GM19351 (cell line): Measurements from ENCODE around the gene TIAL1.
"Not testable (repeated sequence)": the region's sequence is repeated elsewhere in the genome, so short reads cannot be mapped to it uniquely, and the experiment has no call there.

ENCODE experiments used
- ATAC-seq: cut with Tn5 transposase; IDR thresholded peaks from one replicate; pipeline ENCODE4 v1.9.1; 2021; ENCODE audit warnings: mild to moderate bottlenecking, moderate library complexity; ENCODE audit not compliant: unreplicated experiment

The TIAL1 gene

DNA sequence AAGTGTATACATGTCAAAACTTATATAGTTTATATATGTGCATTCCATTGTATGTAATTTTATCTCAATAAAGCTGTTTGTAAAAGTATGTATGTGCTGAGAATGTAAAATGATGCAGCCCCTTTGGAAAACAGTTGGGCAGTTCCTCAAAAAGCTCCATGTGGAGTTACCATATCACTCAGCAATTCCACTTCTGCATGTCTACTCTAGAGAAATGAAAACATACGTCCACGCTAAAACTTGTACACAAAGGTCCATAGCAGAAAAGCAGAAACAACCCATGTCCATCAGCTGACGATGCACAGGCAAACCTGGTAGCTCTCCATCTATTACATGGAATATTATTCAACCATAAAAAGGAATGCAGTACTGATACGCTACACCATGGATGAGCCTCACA is 45.9 kb downstream of the TIAL1 start:
- ATAC-seq: no peak

DNA sequence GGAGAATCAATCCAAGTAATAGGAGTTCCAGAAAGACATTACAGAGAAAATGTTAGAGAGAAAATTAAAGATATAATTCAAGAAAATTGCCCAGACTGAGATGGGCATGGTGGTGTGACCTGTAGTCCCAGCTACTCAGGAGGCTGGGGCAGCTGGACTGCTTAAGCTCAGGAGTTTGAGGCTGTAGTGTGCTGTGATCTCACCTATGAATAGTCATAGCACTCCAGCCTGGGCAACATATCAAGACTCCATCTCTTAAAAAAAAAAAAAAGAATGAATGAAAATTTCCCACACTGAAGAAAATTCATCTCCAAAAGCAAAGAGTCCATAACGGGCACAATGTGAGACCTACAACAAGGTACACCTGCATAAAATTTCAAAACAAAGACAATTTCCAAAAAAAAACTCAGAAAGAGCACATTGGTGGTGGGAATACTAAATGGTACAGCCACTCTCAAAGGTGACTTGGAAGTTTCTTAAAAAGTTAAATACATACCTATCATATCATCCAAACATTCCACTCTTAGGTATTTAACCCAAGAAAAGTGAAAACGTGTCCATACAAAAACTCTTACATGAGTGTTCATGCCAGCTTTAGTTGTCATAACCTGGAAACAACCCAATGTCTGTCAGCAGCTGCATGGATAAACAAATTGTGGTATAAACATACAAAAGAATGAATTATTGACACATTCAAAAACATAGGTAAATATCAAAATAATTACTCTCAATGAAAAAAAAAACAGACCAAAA is 47.3 kb downstream of the TIAL1 start:
- no peak for ATAC-seq

DNA sequence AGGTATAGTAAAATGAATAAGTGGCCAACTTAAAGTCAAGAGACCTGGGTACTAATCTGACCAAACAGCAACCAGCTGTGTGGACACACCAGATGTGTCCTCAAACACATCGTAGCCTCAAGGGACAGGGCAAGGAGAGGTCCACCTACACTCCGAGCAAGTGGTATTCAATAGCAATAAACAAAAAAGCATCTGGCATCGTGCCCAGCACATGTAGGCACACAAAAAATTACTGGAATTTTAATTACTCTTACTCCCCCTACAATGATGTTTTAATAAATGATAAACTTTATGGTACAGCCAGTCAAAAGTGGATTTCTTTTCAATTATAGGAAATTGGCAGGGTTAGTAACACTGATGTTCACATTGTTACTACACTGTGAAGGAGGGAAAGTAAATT is 50.8 kb downstream of the TIAL1 start:
- ATAC-seq: no peak

DNA sequence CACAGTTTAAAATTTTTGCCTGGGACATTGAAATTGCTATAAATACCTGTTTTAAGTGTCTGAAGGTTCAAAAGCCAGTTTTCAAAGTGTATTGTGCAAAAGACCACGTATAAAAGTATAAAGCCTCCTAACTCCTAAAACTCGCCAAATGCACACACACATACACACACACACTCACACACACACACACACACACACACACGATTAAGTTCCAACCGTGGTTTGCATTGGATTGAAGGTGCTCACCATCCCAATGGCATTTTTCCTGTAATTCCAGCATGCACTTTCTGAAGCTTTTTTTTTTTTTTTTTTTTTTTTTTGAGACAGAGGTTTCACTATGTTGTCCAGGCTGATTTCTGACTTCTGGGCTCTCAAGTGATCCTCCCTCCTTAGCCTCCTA is 51.5 kb downstream of the TIAL1 start:
- no peak for ATAC-seq

DNA sequence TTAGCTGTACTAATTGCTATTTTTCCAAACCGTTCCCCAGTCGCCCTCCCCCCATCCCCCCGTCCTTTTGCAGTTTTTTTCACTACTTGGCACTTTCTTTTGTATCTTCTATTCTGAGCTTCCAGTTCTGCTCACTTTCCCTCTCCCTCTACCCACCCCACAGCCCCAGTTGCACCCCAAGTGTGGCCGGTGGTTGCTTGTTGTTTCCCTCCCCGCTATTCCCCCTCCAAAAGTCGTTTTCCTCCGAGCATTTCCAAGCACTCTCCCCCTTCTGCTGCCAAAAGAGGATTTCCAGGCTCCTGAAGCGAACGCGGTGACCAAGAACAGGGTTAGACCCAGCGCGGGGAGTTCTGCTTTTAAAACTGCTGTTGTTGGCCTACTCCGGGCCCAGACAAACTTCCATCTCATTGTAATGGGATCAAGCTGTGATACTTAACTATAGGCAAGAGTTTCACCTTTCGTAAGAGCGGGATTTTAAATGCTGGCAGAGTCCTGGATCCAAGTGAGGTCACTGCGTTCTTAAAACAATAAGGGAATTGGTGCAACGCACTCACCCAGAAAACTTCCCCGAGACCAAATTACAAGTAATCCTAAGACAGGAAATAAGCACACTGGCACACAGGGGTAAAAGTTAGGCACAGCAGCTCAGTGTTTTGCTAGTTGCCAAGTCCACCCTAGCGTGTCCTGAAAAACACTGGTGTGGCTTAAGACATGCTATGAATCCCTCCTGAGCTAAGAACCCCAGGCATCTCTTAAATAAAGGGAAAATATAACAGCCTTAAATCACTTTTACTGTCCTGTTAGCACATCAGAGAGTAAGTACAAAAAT is 52.7 kb downstream of the TIAL1 start:
- ATAC-seq: no peak

DNA sequence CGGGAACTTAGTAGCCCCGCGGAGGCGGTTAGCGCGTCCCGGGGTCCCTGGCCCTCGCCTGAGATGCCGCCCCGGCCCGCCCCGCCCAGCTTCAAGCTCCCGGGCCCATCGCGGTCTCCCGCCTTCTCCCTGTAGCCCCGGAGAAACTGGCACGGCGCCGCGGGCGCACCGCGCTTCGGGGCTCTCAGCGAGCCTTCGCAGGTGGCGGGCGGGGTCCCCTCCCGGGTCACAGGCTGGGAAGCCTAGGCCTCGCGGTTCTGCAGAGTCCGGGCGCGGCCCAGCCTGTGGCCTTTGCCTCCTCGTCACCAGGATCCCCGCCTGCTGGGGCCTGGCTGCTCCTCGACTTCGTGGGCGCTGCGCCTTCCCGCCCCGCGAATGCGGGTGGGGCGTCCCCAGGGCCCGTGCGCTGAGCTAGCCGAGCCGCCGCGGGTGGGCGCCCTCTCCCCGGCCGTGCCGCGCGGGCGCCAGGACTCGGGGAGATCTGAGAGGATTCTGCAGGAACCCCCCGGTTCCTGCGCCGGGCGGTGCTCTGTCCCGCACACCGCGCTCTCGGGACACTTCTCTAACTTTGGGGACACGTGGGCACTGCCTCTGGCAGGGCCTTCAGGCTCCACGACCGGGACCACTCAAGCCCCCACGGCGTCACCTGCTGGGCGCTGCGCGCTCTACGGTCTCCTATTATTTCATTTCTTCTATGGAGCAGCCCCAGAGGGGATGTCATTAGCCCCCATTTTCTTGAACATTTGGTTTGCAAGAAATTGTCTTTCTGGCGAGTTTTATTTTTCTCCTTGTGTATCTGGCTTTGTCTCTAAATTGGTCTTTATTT is 53.6 kb downstream of the TIAL1 start:
- ATAC-seq: peak; percentile 38

DNA sequence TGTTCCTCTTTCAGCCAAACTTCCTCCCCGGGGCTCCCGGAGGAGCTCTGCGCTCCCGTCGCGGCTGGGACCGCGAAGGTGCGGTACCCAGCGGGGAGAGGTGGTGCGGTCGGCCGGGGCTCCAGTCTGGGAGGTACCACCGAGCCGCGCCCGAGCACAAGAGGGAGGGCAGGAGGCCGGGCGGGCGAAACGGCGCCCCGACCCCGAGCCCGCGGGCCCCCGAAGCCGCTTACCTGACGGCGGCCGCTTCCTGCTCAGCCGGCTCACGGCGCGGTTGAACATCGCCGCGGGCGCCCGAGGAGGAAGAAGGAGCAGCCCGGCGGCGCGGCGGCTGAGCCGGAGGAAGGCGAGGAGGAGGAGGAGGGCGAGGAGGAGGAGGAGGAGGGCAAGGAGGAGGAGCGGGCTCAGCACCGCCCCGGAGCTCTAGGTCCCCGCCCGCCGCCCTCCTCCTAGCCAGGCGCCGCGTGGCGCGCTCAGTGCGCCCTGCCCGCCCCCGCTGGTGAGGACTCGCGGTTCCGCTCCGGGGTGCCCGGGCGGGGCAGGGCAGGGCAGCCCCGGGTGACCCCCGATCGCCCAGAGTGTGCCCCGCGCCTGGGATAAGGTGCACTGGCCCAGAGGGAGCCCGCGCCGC is 54.3 kb downstream of the TIAL1 start, which contains the start of gene RGS10:
TSS of gene RGS10 (minus strand) at position 363 of the 631 bp plus-strand sequence. CDS start at position 282, 81 bp downstream.
- ATAC-seq: peak; percentile 73

DNA sequence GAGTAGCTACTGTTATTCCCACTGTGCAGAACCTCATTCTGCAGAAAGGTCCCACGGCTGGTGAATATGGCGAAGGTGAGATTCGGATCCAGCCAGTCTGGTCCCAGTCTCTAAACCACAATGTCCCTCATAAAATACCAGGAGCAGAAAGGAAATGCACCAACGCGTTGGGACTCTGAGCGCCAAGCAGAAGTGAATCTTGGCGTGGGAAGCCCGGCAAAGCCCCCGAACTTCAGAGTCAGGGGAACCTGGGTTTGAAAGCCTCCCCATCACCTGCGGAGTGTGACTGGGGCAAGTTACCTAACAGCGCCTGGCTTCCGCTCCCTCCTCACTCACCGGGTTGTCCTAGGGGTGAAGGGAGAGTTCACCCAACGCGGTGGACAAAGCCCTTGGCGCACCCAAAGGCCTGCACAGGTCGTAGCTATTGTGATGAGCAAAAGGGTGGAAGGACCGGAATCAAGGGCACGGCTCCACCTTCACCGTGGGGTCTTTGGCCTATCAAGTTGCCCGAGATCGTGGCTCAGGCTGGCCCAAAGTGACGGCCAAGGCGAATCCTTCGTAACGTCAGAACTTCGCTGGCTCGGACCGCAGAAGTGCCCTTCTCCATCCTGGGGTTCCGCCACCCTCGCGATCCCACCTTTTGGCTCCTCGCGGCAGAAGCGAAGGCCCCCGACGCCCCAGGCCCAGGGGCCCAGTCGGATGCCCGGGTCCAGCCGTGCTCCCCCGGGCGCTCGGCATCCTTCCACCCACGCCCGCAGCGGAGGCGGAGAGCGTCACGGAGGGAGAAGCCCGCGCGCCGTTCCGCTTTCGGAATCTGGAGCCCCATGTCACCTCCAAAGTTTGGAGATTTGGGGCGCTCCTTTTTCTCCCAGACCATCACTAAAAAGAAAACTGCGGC is 55.1 kb downstream of the TIAL1 start:
- no peak for ATAC-seq

DNA sequence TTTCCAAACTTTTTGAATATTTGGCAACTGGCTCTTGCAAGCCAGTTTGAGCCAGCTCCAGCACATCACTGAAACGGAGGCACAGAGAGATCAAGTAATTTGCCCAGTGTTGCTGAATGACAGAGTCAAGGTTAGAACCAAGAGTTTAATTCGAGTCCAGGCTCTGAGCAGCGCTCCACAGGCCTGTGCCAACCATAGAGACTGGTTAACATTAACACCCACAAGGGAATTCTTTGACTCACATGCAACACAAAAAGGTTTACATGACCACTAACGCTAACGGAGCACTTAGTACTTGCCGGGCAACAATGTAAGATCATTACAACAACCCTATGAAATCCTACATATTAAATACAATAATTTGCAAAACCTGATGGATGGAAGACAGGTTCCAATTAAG is 55.7 kb downstream of the TIAL1 start:
- ATAC-seq: no peak

DNA sequence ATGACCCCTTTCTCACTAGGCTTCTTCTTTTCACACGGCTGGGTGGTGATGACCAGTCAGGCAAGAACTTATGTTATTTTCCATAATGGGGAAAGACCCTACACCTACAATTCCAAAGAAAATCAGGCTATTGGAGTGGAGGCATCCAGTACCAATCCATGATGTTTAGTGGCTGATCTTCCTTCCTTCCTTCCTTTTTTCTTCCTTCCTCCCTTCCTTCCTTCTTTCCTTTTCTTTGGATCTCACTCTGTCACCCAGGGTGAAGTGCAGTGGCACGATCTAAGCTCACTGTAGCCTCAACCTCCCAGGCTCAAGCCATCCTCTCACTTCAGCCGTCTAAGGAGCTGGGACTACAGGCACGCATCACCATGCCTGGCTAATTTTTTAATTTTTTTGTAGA is 56.7 kb downstream of the TIAL1 start:
- ATAC-seq: no peak

DNA sequence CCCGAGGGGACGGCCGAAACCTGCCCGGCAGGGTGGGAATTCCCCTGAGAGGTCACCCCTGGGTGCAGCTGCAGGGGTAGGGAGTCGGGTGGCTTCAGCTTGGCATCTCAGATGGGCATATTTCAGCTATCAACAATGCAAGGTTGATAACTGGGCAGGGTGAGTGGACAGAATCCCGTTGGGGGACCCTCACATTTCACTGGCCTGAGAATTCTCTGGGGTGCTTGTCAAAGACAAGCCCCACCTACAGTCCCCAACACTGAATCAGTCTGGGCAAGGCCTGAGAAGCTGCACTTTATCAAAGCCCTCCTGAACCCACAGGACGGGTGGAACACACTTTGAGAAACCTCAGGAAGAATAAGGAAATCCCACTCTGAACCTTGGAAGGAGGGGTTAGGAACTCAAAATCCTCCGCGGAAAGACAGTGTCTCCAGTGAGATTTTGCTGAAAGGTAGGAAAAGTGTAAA is 57.4 kb downstream of the TIAL1 start:
- no peak for ATAC-seq

DNA sequence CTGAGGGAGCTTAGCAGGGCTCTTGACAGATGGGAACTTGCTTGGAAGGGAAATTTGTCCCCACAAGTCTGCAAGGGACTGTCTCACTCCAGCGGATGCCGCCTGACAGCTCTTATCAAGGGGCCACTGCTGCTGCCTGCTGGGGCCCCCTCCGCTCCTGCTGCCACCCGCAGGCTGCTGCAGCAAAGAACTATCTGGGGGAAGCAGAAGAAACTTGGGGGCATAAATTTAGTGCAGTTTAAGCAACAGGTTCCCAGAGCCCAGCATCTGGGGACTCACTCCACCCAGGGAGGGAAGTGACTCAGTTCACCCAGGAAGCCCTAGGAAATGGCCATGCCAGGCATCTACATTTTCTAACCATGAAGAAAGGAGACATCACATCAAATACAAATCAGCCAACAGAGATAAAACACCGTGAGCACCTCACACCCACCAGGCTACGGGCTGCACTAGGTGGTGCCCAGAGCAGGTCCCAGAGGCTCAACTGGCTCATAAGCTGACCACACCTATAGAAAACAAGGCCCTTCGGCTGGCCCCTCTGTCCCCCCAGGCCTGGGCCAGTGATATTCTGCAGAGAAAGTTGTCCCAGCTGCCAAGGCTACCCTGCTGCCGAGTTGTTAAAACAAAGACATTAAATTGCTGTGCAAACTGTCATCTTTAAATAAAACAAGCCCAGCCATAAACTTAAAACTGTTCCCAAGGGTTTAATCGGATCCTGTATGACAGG is 58.0 kb downstream of the TIAL1 start:
- no peak for ATAC-seq

DNA sequence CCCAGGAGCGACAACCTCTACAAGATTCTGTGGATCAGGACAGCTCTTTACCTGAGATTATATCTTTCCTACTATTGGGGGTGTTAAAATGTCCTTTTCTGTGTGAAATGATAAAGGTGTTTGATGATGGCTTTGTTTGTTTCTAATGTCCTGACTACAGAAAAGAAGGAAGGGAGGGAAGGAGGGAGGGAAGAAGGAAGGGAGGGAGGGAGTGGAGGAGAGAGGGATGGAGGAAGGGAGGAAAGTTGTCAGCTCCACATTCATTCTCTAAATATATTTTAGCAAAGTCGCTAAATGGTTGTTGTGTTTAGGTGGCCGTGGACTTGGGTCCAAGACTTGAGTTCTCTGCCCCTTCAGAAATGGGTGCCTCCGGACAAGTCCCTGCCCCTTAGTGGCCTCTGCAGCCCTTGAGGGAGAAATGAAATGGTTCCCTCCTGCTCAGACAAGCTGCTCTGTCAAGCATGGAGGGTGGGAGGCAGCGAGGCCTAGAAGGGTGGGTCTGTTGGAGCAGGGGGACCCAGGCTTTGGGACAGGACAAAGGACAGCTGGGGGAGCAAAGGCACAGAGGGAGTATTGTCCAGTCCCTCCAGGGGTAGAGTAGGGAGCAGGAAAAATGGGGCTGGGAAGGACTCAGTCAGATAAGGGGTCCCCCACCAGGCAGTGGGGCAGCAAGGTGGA is 58.7 kb downstream of the TIAL1 start:
- ATAC-seq: no peak

DNA sequence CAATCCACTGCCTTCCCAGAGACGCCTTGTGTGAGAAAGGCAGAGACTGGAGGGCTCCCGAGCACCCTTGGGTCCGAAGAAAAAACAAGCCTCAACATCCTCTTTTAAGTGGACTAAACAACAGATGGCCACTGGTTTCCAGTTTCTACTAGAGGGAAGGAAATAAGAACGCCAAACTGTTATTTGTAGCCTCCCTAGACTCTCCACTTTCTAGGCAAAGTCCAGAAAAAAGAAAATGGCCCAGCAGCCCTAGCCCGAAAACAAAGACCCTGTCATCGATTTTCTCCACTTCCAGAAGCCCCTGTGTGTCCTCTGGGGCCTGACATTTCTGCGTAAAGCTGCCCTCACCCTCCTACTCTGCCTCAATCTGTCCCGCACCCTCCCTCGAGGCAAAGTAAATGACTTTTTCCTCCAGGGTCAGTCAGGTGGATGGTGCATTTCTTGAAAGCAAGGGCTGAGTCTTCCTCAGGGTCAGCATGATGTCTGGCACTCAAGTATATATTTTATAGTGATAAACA is 60.2 kb downstream of the TIAL1 start:
- ATAC-seq: no peak

DNA sequence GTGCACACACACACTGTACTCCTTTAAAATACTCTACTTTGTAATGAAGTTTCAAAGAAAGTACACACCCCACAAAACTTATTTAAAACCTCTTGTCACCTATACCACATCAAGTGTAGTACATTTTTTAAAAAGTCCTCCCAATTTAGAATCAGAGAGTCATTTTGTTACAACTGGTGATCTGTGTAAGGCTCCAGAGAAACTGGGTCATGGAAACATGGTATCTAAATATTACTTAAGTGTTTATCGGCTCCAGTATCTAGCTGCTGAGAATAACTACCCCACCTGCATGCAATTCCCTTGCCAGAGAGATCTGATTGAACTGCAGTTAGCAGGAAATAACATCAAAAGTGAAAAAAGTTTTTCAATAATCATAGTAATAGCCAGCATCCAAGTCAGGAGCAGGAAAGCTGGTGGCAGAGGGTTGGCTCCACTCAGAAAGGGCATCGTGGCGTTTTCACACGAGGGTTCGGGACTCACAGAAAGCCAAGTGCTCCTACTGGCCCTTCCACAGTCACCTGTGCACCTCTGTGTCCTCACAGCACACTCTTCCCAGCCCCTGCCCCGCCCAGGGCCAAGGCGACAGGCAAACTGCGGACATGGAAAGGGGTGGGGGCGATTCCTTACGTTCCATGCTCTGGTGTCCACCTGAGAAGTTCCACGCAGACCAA is 60.8 kb downstream of the TIAL1 start:
- no peak for ATAC-seq

DNA sequence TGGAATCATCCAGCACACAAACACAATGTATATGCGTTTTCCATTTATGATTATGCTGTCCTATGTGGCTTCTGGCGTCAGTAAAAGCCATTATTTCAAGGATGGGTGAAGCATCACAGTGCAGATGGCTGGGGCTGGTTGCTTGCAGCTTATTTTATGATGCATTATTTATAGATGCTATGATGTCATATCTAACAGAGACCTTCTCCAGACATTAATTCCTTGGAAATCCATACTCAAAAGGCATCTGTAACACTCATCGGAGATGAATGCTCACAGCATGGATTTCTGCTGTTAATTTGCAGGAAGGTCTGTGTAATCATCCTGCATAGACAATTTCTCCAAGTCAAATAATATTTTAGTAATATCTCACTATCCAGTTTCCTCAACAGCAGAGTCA is 61.5 kb downstream of the TIAL1 start:
- ATAC-seq: no peak

DNA sequence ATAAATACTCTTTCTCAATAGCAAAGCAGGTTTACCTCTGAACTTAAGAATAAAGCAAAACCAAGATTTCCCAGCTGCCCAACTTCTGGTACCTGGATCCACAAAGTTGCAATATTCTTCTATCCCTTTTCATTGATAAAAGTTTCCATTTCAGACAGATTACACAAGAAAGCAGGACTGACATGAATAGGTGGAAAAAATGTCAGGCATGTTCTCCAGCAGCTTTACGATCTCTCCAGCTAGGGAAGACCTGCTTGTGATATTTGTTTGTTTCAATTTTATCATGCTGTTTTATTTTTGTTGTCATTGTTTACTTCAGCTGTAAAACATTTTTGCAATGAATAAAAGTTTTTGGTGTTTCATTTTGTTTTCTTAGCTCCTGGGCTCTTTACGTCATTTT is 63.3 kb downstream of the TIAL1 start:
- ATAC-seq: no peak

DNA sequence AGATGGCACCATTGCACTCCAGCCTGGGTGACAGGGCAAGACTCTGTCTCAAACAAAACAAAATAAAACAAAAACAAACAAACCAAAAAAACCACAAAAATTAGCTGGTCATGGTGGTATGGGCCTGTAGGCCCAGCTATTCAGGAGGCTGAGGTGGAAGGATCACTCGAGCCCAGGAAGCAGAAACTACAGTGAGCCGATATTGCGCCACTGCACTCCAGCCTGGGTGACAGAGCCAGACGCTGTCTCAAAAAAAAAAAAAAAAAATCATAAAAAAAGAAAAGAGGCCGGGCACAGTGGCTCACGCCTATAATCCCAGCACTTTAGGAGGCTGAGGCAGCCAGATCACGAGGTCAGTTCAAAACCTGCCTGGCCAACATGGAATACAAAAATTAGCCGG is 64.0 kb downstream of the TIAL1 start:
- not testable (repeated sequence) for ATAC-seq
